Loucy (cell line): ENCODE measurements around the gene UGT1A1.

Experiments used
- EZH2phosphoT487 ChIP-seq: fragments of 200-600 bp; IDR thresholded peaks from 2 replicates; pipeline ENCODE4 v1.6.1; 2018; ENCODE audit warnings: antibody characterized with exemption, mild to moderate bottlenecking, moderate library complexity, borderline replicate concordance
- TF ChIP-seq, protein P1 (sequence below): fragments of 200-600 bp; sonication (generic); conservative IDR thresholded peaks from 2 replicates; pipeline ENCODE4 v1.5.1; 2014; ENCODE audit warnings: mild to moderate bottlenecking, antibody characterized with exemption, low read length

DNA sequence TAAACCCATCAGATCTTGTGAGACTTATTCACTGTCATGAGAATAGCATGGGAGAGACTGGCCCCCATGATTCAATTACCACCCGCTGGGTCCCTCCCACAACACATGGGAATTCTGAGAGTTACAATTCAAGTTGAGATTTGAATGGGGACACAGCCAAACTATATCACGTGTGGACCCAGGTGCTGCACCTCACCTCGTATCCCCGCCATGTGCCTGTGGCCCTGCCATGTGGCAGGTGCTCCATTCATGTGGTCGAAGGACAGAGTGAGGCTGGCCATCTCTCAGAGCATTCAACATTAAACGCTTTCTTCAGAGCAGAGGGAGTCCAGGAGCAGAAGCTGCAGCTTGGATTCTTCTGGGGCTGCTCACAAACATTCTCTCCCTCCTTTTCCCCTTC lies 50.3 kb downstream of the UGT1A1 start:
- TF ChIP-seq, protein P1, sequence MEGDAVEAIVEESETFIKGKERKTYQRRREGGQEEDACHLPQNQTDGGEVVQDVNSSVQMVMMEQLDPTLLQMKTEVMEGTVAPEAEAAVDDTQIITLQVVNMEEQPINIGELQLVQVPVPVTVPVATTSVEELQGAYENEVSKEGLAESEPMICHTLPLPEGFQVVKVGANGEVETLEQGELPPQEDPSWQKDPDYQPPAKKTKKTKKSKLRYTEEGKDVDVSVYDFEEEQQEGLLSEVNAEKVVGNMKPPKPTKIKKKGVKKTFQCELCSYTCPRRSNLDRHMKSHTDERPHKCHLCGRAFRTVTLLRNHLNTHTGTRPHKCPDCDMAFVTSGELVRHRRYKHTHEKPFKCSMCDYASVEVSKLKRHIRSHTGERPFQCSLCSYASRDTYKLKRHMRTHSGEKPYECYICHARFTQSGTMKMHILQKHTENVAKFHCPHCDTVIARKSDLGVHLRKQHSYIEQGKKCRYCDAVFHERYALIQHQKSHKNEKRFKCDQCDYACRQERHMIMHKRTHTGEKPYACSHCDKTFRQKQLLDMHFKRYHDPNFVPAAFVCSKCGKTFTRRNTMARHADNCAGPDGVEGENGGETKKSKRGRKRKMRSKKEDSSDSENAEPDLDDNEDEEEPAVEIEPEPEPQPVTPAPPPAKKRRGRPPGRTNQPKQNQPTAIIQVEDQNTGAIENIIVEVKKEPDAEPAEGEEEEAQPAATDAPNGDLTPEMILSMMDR, result no peak
- no peak for TF ChIP-seq EZH2phosphoT487
